Ovary (tissue), 9 donors: ENCODE results near the gene RXFP2. TPM values are rescaled to one million over a fixed set of nuclear protein-coding genes. Genes with fewer than 3 reads are reported as not detected.

Experiments
- DNase-seq, 5 donors: peaks; one replicate each; pipeline ENCODE4 v3.0.0-alpha.2; 2019 to 2020
- H3K27ac ChIP-seq, 2 donors: fragments of 200-600 bp; one replicate each; pipeline versions ENCODE4 v1.5.1 to v1.8.0; 2019 to 2022
- H3K27me3 ChIP-seq: fragments of 200-600 bp; one replicate; pipeline ENCODE4 v1.8.0; 2022
- H3K36me3 ChIP-seq: fragments of 200-600 bp; sonication (generic); one replicate; pipeline ENCODE4 v1.5.1; 2019
- H3K4me1 ChIP-seq: one replicate; pipeline ENCODE4 v1.8.1; 2013; ENCODE audit warnings: mild to moderate bottlenecking, moderate library complexity; ENCODE audit not compliant: insufficient read depth
- H3K4me3 ChIP-seq: fragments of 200-600 bp; sonication (generic); one replicate; pipeline ENCODE4 v1.5.1; 2017
- H3K9me3 ChIP-seq, 2 donors: fragments of 200-600 bp in 1 of 2; sonication (generic) in 1 of 2; one replicate each; pipeline versions ENCODE4 v1.5.1 to v1.8.1; 2013 to 2019; ENCODE audit warnings: mild to moderate bottlenecking in 1 of 2, moderate library complexity in 1 of 2
- CTCF ChIP-seq, 3 donors: fragments of 450-650 bp in 2 of 3; fragments of 200-600 bp in 1 of 3; IDR thresholded peaks; one replicate each; pipeline versions ENCODE4 v1.5.1 to v1.8.0; 2016 to 2022; ENCODE audit warnings: antibody characterized with exemption in 3 of 3, mild to moderate bottlenecking in 1 of 3
- EP300 ChIP-seq: sonication (generic); formaldehyde crosslinking; IDR thresholded peaks from one replicate; pipeline ENCODE4 v1.6.1; 2017; ENCODE audit warnings: antibody characterized with exemption
- POLR2A ChIP-seq: fragments of 450-650 bp; IDR thresholded peaks from one replicate; pipeline ENCODE4 v1.6.1; 2017; ENCODE audit warnings: antibody characterized with exemption, mild to moderate bottlenecking, moderate library complexity
- WGBS, 3 donors: extraction: QIAGEN DNeasy Blood & Tissue Kit in 1 of 3; methylation state at CpG; one replicate each; pipeline versions ENCODE4 v1.1.5 to v1.1.7; 2013 to 2017; 5-methylcytosine and 5-hydroxymethylcytosine counted together
- intact Hi-C, 4 donors: fragments of 100-400 bp; cut with DNase I; formaldehyde crosslinking; loops; one replicate each; pipeline versions ENCODE4 v1.11.0 to v1.15.1; 2022 to 2023
- polyA plus RNA-seq, 2 donors: library from polyadenylated mRNA; stranded (reverse); fragments of 200-250 nt in 1 of 2; fragments of 350-450 nt in 1 of 2; fragmentation: Illumina TruSeq in 1 of 2; extraction: RNeasy Lipid Tissue Mini Kit (QIAGEN cat#74804) in 1 of 2; gene quantifications; one replicate each; pipeline ENCODE4 v1.2.3, GENCODE V29; 2013 to 2014
- total RNA-seq, 7 donors: library from RNA; depleted of rRNA in 2 of 7; stranded (reverse); fragments of >200 nt in 2 of 7; fragmentation: NEBNext Ultra II Directional in 3 of 7; extraction: Animal tissue kit (Norgen Biotek cat#: 25700) in 3 of 7; gene quantifications; one replicate each; pipeline versions ENCODE4 v1.1.0 to v1.2.4, GENCODE V29; 2016 to 2023
- donor health status: DM: no; HTN: no; CAD: no; lungs with moderate emphysema.
- donor health status: DM: no; HTN: no; CAD: no.
- donor health status: Bipolar disorder and iron deficiency.
- donor health status: DM: yes; HTN: yes; CAD: no.
- donor health status: DM: no; HTN: no; CAD: no.
- donor health status: DM: yes; HTN: yes; CAD: no.

RXFP2 gene
- total and polyA plus RNA-seq, 9 donors = 0.34 to 1.6 (median 0.63) TPM; not detected in 6

GRCh38 chr13:31775686-31776085 lies 36.4 kb downstream of the RXFP2 start:
- no peak overlapping the region for H3K27ac ChIP-seq
- no peaks in the 10 kb centered on the region for H3K36me3 ChIP-seq
- no peak overlapping the region for H3K4me3 ChIP-seq
- 63 to 86% (median 66%) methylated on average over 3 of the region's 3 CpGs for WGBS, 3 donors
- H3K27me3 ChIP-seq = no peaks in the 10 kb centered on the region
- H3K4me1 ChIP-seq = no peaks in the 10 kb centered on the region
- DNase-seq = peak in 1 of 5 donors; percentile 25
- intact Hi-C loops = no loop called here
- TF ChIP-seq POLR2A = no peak
- no peak for TF ChIP-seq CTCF (IDR thresholded peaks at IDR 0.05)
- no peak for TF ChIP-seq EP300
- no peaks in the 10 kb centered on the region for H3K9me3 ChIP-seq

DNA sequence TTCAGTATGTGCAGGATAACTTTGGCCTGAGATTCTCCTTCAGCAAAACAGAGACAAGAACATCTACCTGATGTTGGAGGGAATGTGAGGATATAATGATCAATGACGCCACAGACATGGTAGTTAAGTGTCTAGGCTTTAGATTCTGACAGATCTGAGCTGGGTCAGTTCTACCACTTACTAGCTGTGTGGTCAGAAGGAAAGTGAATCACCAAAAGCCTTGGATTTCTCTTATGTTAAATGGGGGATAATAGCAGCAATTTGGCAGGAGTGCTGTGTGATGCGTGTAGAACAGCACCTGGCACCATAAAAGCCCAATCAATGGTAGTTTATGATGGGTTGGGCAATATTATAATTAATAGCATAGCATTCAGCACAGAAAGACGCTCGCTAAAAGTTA lies 41.7 kb downstream of the RXFP2 start:
- intact Hi-C loops = no loop called here
- Histone ChIP-seq H3K9me3 (no peaks in the 10 kb centered on the region), H3K4me3 (no peak overlapping the region), H3K27me3 (no peaks in the 10 kb centered on the region), H3K4me1 (no peaks in the 10 kb centered on the region), H3K27ac (no peak overlapping the region), H3K36me3 (no peaks in the 10 kb centered on the region)
- 57 to 62% (median 58%) methylated on average over 4 of the region's 4 CpGs for WGBS, 3 donors
- DNase-seq = no peak
- TF ChIP-seq POLR2A (no peak), CTCF (IDR thresholded peaks at IDR 0.05) (no peak), EP300 (no peak)

DNA sequence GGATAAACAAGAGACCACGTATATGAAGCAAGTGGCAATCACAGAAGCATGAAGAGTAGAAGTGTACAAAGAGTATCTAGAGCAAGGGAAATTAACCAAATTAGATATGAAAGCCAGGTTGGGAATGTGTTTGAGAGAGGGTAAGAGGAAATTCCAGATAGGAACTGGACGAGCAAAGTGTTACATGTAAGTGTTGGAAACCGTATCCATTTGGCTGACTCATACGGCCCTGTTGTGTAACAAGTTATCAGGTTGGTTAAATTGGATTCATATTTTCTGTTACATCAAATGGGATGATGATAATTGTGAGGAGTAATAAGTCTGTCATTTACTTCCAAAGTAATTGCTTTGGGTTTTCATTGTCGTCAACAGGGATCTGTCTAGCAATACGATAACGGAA lies 46.7 kb downstream of the RXFP2 start:
- 56 to 59% (median 57%) methylated on average over 7 of the region's 7 CpGs for WGBS, 3 donors
- no peaks in the 10 kb centered on the region for H3K36me3 ChIP-seq
- no peaks in the 10 kb centered on the region for H3K4me1 ChIP-seq
- no peaks in the 10 kb centered on the region for H3K9me3 ChIP-seq
- TF ChIP-seq CTCF (IDR thresholded peaks at IDR 0.05) (no peak), POLR2A (no peak), EP300 (no peak)
- intact Hi-C loops = no loop called here
- H3K4me3 ChIP-seq = no peak overlapping the region
- no peaks in the 10 kb centered on the region for H3K27me3 ChIP-seq
- no peak overlapping the region for H3K27ac ChIP-seq
- no peak for DNase-seq

GRCh38 chr13:31790992-31791391 lies 51.7 kb downstream of the RXFP2 start:
- WGBS, 3 donors = 46 to 68% (median 64%) methylated on average over 2 of the region's 2 CpGs
- TF ChIP-seq CTCF (IDR thresholded peaks at IDR 0.05) (no peak), EP300 (no peak), POLR2A (no peak)

DNA sequence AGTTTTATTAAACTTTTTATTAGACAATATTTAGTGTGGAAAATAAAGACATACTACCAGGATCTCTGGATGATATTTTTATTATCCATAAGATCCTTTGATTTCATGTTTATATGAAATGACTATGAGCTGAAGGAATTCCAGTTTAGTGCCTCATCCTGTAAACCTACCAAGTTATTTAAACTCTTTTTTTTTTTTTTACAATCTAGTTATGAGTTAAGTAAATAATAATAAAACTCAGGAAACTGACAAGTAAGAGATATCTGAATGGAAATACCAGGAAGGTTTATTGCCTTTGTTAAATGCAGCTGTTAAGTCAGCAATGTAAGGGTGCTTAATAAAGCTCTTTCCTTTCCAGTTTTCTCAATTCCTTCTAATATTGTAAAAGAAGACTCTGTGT lies 53.9 kb downstream of the RXFP2 start:
- Histone ChIP-seq H3K4me3 (no peak overlapping the region), H3K36me3 (no peaks in the 10 kb centered on the region), H3K27ac (no peak overlapping the region), H3K9me3 (no peaks in the 10 kb centered on the region), H3K4me1 (no peaks in the 10 kb centered on the region), H3K27me3 (no peaks in the 10 kb centered on the region)
- intact Hi-C loops = no loop called here
- TF ChIP-seq EP300 (no peak), POLR2A (no peak), CTCF (IDR thresholded peaks at IDR 0.05) (no peak)
- DNase-seq = no peak

More at GRCh38 chr13:31790992-31791391, 51.7 kb downstream of the RXFP2 start:
- Histone ChIP-seq H3K4me3 (no peak overlapping the region), H3K27me3 (no peaks in the 10 kb centered on the region), H3K27ac (no peak overlapping the region), H3K9me3 (no peaks in the 10 kb centered on the region), H3K36me3 (no peaks in the 10 kb centered on the region), H3K4me1 (no peaks in the 10 kb centered on the region)
- intact Hi-C loops = no loop called here
- DNase-seq = no peak
